OCI-LY1 (cell line): ENCODE measurements around the gene PRTFDC1.

Experiments used
- CTCF ChIP-seq: fragments of 200-600 bp; sonication (generic), shearing (Covaris generic); IDR thresholded peaks from 2 replicates; pipeline ENCODE4 v1.5.1; 2017; ENCODE audit warnings: mild to moderate bottlenecking, antibody characterized with exemption, low read length, moderate library complexity, mixed read lengths
- EZH2 ChIP-seq: fragments of 200-600 bp; sonication (generic), shearing (Covaris generic); IDR thresholded peaks from 2 replicates; pipeline ENCODE4 v1.8.0; 2017; ENCODE audit warnings: borderline replicate concordance, mixed run types, mild to moderate bottlenecking, antibody characterized with exemption, low read length, moderate library complexity, mixed read lengths

DNA sequence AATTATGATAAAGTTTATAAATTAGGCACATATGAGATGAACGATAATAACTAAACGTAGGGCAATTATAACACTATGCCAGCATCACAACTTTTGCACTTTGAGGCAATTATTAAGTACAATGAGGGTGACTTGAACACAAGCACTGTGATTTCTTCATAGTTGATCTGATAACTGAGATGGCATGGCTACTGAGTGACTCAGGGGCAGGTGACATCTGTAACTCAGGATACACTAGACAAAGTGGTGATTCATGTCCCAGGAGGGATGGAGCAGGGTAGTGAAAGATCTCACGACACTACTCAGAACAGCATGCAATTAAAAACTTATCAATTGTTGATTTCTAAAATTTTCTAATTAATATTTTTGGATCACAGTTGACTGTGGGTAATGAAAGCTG, 130.4 kb downstream of the PRTFDC1 start:
- TF ChIP-seq CTCF, result no peak
- TF ChIP-seq EZH2, result no peak
